ENCODE results near the gene CBL. TPM values are rescaled to one million over a fixed set of nuclear protein-coding genes. Genes with fewer than 3 reads are reported as not detected.

CBL gene
- total and polyA plus RNA-seq, 2 experiments from 2014 or later, result 31.6 to 67.6 TPM

- H3K36me3 Mint-ChIP-seq (ENCODE audit: low read depth), result peaks cover 21% of the 10 kb centered on the region; the same call in 2 of the 3 replicates
- H3K4me1 Mint-ChIP-seq, result peaks cover 6% of the 10 kb centered on the region
- H3K27me3 ChIP-seq (ENCODE audit: insufficient read depth), result no peaks in the 10 kb centered on the region
- peak overlapping the region; percentile 65; the same call in 1 of the 2 replicates for H3K27ac ChIP-seq (ENCODE audit: low read depth)
- no peak overlapping the region for H3K4me3 Mint-ChIP-seq
- no peak overlapping the region for H3K4me2 ChIP-seq
- H3F3A ChIP-seq (replicated peaks; ENCODE audit: low read depth), result no peaks in the 10 kb centered on the region
- no peak overlapping the region for H3K4me3 ChIP-seq
- peaks cover 44% of the 10 kb centered on the region for H4K20me1 ChIP-seq (replicated peaks; ENCODE audit: insufficient read depth)
- TF ChIP-seq ZNF114 (CRISPR knock-in tag; IDR thresholded peaks at IDR 0.05) (no peak), STAT1 (IDR thresholded peaks at IDR 0.05; ENCODE audit: unreplicated experiment) (no peak), JUNB (IDR thresholded peaks at IDR 0.05; ENCODE audit: unreplicated experiment) (no peak), CTCF (conservative IDR thresholded peaks at IDR 0.05; ENCODE audit: low read depth in 2 of 2) (no peak), REST (IDR thresholded peaks at IDR 0.05; ENCODE audit: unreplicated experiment) (no peak), CREB1 (CRISPR knock-in tag; IDR thresholded peaks at IDR 0.05; ENCODE audit: low read depth) (no peak), ZNF462 (CRISPR knock-in tag; IDR thresholded peaks at IDR 0.05) (no peak), EZH2 (IDR thresholded peaks at IDR 0.05; ENCODE audit: low read depth, unreplicated experiment) (no peak), ZNF331 (CRISPR knock-in tag; IDR thresholded peaks at IDR 0.05; ENCODE audit: low read depth) (no peak)
- H3K9me3 Mint-ChIP-seq, result no peaks in the 10 kb centered on the region
- no peak for DNase-seq (ENCODE audit: low spot score)
- no peak for ATAC-seq
- peaks cover 100% of the 10 kb centered on the region for H3K79me2 ChIP-seq (replicated peaks; ENCODE audit: insufficient read depth)
- H3K36me3 ChIP-seq (ENCODE audit: insufficient read depth), result peaks cover 3% of the 10 kb centered on the region; the same call in 1 of the 2 replicates
- H3K27ac Mint-ChIP-seq, result no peak overlapping the region
- no peaks in the 10 kb centered on the region for H3K4me1 ChIP-seq (ENCODE audit: insufficient read depth)
- H3K27me3 Mint-ChIP-seq (ENCODE audit: insufficient read depth, low read depth, poor library complexity), result peaks cover 2% of the 10 kb centered on the region
- no peaks in the 10 kb centered on the region for H3K9me2 ChIP-seq (ENCODE audit: insufficient read depth)
- H2AFZ ChIP-seq, result no peak overlapping the region
Measured at GRCh38 chr11:119237515-119237914, 31.4 kb downstream of the CBL start.

All from GM23338 (cell line).